HG03103 (cell line): ENCODE results near the gene HHATL.

ENCODE experiments used
- ATAC-seq: cut with Tn5 transposase; IDR thresholded peaks from one replicate; pipeline ENCODE4 v1.9.1; 2021; ENCODE audit warnings: low read depth; ENCODE audit not compliant: unreplicated experiment

The HHATL gene

DNA sequence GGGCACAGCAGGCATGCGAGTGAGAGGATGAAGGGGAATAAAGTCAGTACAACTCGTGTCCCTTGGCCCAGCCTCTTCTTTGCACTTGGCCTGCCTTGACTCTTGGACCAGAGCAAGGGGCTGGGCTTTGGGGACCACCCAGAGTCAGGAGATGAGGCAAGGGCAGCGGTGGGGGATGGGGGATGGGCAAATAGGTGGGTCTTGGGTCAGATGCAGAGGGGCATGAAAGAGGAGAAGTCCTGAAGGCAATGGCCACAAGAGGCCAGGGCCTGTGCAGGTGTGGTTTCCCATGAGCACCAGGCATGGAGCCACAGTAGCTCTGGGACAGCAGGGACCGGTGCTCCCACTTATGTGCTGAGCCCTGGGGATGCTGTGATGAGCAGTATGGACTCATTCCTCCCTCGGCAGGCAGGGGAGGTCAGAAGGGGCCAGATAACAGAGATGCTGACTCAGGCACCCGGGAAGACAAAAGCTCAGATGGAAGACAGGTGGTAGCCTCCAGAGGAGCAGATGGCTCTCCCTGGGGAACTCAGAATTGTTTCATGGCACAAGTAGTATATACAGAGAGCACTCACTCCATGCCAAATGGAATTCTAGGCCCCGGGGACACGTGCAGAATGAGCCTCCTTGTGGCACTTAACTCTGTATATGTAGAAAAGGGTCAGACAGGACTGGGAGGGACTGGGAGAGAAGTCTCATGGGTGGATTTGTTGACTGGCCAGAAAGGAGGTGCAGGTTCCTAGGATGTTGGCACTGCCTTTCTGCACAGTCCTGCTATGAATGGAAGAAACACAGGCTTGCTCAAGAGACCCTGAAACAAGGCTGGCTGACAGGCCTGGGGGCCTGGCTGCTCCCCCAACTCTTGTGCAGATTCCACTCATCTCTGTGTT is 34.8 kb downstream of the HHATL start:
- ATAC-seq: no peak

DNA sequence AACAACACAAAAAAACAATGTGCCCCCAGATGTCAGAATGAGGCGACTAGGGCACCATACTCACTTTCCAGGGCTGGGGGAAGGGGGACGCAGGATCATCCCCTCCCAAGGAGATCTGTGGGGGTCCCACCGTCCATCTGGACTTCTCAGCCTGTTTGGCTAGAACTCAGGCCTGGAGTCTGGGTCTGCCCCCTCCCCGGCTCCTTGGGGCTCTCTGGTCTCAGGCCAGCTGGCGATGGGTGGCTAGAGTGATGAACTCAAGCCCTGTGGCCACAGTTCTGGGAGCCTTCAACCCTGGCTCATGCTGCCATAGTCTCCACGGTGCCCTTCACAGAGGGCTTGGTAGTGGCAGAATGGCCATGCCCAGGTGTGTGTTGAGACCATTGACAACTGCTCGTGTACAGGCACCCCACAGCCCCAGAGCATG is 35.5 kb downstream of the HHATL start:
- no peak for ATAC-seq

DNA sequence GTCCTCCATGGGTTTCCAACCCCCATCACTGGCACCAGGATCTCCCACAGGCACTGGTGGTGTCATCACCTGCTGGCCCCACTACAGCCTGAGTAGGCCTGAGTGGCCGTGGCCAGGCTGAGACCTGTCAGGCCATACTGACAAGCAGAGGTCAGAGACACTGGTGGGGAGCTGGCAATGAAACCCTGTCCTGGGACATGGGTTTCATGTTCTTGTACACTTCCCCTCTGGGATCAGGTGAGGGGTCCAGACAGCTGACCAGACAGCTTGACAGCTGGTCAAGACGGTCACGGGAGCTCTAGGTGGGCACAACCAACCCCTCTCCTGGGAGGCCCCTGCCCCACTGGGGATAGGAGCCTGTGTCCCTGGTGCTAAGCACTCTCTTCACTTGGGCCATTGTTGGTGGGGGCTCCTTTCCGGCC is 36.0 kb downstream of the HHATL start:
- no peak for ATAC-seq

DNA sequence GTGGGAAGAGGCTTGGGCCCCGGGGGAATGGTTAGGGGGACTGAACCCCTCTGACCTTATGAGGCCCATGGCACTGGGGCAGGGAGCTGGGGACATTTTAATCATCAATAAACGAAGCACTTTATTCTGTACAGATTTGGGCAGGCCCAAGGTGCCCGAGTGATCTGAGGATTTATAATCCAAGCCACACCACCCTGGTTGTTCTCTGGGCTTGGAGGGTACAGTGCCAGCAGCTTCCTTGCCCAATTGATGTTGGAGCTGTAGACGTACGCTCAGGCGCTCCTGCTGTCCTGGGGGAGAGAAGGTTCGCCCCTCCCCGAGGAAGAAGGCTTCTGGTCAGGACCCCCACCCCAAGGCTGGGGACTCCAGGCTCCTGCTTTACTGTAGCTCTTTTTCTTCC is 36.6 kb downstream of the HHATL start:
- ATAC-seq: no peak

DNA sequence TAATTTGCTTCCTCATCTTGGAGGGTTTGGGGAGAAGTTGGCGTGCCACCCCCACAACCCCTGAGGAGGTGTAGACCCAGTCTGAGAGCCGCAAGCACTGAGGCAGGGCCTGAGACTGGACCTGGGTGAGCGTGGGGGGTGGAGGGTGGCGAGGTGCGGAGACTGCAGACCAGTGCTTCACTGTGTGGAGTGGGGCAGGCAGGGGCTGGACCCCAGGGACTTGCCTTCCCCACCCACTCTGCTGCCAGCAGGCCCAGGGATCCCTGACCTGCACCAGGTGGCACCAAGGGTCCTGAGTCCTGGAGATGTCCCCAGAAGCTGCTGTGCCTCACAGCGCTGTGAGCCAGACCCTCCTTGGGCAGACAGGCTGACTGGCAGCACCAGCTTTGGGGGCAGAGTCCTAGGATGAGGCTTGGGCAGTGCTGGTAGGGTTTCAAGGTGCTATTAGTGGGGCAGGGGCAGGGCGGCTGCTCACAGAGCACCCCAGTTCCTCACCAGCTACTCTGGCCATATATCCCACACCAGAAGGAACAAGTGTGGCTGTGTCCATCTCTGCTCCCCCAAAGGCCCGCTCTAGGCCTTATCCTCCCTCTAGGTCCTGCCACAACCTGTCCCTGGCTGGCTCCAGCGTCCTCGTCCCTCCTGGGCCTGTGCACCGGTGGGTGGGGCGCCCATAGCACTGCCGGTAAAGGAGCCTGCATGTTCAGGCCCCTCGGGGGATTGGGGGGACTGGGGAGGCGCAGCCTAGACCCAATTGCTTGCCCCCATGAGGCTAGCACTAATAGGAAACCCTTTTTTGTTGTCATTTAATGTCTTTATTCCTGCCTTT is 37.3 kb downstream of the HHATL start:
- ATAC-seq: no peak

DNA sequence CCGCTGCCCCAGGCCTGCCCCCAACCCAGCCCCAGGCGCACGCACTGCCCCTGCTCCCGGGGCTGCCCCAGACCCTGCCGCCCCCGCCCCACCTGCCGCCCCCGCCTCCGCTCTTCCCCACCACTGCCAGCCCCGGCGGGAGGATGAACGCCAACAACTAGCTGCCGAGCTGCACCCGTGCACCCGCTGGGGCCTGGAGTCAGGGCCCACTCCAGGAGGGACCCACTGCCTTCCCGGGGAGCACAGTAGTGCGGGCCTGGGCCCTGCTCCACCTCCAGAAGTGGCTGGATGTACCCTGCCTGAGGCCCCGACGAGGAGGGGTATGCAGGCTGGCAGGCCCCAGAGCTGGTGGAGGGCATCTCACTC is 38.2 kb downstream of the HHATL start:
- no peak for ATAC-seq

DNA sequence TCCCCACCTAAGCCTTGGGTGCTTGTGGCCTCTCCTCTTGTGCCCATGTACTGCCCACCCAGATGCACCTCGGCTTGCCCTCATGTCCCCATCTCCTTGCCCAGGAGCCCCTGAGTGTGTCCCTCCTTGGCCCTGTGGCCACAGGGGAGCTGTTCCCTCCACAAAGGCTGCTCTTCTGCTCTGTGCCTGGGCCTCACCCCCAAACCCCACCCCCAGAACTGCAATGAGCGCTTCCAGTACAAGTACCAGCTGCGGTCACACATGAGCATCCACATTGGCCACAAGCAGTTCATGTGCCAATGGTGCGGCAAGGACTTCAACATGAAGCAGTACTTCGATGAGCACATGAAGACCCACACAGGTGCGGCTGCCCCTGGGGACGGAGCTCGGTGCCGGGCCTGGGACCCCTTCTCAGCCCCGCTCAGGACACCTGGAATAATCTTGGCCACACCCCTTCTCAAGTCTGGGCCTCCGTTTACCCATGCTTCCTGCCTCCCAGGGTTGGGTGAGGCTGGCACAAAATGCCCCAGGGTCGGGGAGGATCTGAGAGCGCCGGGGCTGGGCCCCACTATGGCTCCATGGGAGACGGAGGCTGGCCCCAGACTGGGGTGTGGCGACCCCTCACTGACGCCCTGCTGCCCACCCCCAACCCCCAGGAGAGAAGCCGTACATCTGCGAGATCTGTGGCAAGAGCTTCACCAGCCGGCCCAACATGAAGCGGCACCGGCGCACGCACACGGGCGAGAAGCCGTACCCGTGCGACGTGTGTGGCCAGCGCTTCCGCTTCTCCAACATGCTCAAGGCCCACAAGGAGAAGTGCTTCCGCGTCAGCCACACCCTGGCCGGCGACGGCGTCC is 38.8 kb downstream of the HHATL start:
- ATAC-seq: no peak

DNA sequence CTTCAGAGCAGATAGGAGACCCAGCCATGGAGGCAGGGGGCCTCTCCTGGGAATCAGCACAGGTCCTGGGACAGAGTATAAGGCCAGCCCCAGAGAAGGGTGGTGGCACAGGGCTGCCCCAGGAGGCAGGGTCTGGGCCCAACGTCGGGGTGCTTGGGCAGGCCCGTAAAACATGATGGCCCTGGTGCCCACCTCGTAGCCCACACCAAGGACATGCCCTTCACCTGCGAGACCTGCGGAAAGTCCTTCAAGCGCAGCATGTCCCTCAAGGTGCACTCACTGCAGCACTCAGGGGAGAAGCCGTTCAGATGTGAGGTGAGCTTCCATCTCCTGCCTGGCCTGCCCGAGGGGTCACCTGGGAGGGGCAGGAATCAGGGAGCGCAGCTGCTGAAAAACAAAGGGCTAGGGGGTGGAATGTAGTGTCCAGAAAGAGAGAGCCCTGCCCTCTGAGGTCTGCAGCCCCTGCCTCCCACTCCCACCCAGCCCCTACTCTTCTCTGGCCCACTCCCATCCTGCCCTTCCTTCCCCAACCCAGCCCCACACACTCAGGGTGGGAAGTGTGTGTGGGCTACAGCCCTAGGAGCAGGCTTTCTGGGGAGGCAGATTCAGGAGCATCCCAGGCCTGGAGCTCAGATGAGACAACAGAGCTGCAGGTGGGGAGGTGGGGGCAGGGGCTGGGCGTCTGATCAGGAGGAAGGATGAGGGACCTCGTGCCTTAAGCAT is 39.6 kb downstream of the HHATL start:
- no peak for ATAC-seq

DNA sequence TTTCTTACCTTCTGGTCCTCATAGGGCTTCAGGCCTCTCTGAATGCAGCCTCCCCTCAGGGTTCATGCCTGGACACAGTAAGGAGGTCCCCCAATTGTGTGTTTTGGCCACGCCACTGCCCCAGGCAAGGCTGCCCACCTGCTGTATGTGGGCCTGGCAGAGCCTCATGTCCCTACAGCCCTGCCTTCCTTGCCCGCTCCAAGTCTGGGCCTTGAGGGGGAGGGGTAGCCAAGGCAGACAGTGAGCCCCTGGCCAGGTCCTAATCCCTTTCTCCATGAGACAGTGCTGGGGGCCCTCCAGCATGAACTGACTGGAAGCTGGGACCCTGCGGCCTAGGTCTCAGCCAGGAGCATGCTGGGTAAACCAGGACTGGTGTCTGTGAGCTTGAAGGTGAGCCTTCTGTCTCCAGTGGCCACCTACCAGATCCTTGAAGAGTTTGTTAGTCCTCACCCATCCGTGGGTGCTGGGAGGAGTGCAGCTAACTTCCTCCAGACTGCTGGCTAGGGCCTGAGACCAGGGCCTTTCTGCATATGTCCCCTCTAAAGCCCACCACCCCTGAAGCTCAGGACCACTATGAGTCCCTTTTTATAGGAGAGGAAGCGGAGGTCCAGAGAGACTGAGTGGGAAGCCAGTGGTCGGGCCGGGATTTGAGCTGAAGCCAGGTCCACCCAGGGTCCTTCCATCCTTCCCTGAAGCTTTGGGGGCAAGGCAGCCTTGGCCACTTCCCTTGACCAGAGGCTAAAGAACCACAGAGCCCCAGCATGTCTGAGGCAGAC is 40.4 kb downstream of the HHATL start:
- no peak for ATAC-seq

DNA sequence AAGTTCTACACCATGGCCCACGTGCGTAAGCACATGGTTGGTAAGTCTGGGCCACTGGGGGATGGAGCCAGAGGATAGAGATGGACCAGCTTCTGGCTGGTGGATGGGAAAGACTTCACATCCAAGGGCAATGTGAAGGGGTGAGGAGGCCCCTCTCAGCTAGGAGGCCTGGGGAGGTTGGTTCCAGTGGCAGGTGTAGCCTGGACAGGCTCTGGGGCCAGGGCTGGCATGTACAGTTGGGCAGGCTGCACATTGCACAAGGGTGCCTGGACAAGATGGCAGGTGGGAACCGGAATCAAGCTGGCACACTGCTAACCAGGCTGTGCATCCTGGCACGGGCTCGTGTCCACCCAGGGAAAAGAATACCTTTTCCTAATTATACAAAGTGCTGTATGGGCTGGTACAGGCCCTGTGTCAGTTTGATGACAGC is 41.0 kb downstream of the HHATL start:
- no peak for ATAC-seq

DNA sequence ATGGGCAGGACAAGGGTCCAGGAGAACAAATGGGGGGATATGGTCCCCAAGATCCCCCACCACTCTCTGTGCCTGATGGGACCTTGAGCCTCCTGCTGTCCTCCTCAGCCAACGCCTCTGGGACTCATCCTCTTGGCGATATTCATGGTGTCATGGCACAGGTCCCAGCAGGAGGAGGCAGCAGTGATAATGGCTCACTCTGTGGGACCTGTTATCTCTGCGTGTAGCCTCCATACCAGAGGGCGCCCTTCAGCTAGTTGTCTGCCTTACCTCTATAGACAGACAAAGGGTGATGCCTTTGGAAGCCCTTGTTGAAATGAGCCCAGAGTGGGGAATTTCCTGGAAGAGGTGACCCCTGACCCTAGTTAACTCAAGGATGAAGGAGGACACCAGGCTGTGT is 41.7 kb downstream of the HHATL start:
- ATAC-seq: no peak

DNA sequence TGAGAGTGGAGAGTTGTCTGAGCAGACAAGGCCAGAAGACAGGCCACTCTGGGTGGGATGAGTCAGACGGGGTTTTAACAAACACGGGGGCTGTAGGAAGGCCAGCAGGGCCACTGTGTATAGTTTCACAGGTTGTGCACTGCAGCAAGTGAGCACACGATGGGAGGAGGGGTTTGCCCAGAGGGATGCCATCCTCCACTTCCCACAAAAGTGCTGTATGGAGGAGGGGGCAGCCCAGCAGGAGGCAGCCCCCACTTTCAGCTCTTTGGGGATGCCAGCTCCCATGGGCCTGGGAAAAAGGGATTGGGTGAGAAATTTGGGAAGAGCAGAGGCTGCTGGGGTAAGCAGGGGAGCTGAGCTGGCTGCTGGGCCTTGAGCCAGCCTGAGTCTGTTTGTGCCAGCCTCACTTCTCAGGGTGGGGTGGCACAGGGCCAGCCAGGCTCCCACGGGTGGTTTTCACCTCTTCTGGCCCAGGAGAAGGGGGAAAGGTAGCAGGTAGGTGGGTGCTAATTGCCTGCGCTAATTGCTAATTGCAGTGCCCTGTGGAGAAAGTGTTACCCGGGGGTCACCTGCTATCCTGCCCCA is 42.4 kb downstream of the HHATL start:
- ATAC-seq: no peak

DNA sequence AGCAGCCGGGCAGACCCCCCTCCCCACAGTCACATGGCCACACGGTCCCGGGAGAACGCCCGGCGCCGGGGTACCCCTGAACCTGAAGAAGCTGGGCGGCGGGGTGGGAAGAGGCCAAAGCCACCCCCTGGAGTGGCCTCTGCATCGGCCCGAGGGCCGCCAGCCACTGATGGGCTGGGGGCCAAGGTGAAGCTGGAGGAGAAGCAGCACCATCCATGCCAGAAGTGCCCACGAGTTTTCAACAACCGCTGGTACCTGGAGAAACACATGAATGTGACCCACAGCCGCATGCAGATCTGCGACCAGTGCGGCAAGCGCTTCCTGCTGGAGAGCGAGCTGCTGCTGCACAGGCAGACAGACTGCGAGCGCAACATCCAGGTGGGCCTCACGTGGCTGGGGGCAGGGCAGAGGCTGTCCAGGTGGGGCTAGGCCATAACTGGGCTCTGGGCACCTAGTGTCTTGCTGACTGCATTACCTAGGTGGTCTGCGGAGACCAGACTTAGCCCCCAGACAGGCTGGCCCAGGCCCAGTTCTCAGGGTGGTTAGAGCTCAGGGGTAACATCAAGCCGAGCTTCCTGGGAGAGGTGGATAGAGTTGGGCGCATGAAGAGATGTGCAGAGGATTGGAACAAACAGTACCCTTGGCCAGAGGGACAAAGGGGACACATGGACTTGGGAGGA is 43.0 kb downstream of the HHATL start:
- no peak for ATAC-seq

DNA sequence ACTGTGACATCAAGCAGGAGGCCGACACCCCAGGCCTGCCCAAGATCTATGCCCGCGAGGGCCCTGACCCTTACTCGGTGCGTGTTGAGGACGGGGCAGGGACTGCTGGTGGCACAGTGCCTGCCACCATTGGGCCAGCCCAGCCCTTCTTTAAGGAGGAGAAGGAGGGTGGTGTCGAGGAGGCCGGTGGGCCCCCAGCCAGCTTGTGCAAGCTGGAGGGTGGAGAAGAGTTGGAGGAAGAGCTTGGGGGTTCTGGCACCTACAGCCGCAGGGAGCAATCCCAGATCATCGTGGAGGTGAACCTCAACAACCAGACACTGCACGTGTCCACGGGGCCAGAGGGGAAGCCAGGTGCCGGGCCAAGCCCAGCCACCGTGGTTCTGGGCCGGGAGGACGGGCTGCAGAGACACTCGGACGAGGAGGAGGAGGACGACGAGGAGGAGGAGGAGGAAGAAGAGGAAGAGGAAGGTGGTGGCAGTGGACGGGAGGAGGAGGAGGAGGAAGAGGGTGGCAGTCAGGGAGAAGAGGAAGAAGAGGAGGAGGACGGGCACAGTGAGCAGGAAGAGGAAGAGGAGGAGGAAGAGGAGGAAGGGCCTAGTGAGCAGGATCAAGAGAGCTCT is 43.7 kb downstream of the HHATL start:
- ATAC-seq: no peak

DNA sequence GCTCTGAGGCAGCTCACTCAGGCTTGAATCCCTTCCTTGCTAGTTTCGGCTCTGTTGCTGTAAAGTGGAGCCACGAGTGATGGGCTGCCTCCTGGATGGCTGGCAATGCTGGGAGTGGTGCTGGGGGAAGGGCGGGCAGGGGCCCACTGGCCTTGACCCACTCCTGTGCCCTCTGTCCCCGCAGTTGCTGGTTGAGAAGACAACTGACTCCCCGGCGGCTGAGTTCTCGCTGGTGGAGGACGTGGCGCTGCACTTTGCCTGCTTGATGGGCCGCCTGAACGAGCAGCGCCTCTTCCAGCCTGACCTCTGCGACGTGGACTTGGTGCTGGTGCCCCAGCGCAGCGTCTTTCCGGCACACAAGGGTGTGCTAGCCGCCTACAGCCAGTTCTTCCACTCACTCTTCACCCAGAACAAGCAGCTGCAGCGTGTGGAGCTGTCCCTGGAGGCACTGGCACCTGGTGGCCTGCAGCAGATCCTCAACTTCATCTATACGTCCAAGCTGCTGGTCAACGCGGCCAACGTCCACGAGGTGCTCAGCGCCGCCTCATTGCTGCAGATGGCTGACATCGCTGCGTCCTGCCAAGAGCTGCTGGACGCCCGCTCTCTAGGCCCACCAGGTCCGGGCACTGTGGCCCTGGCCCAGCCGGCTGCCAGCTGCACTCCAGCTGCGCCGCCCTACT is 44.4 kb downstream of the HHATL start:
- no peak for ATAC-seq

DNA sequence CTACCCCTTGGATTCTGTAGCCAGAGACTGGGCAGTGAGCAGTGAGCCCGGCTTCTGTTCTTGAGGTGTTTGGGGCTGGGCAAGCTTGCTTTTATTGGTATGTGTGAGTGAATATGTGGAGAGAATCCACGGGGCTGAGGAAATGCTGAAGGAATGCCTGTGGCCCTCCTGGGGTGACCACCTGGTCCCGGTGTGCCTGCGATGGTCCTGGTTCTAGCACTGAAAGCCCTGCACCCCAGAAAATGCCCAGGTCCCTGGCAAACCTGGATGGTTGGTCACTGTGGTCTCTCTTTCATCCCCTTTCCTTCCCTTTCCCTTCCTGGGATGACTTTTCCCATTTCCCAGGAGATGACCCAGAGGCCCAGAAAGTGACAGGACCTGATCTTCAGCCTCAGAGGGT is 44.9 kb downstream of the HHATL start:
- ATAC-seq: no peak
